Activated CD8-positive, alpha-beta memory T cell treated with anti-CD3 and anti-CD28 coated beads for 4 hours (primary cell): ENCODE results near the gene SUPT3H.

Experiments used
- DNase-seq, 2 donors: peaks; one replicate each; pipeline ENCODE4 v3.0.0-alpha.2; 2020; ENCODE audit warnings: low read depth in 2 of 2

SUPT3H gene

DNA sequence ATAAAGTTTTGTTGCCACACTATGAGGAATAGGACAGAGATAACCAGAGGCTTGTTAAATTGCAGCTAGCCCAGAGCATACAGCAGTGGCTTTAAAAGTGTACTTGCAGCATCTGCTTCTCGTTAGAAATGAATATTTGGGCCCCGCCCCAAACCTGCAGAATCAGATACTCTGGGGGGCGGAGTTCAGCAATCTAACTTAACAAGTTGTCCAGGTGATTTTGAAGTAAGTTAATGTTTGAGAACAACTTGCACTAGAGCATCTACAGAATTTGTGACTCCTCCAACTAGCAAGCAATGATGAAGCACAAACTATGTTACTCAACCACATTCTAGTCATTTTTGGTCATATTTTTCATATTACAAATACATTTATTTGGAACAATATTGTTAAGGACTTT, 10.6 kb upstream of the SUPT3H start:
- DNase-seq, result no peak

- DNase-seq, result no peak
These were observed 9.5 kb upstream of the SUPT3H start for GRCh38 chr6:45387236-45387635.

GRCh38 chr6:45386501-45386900, 8.8 kb upstream of the SUPT3H start:
- DNase-seq, result no peak

GRCh38 chr6:45382391-45382790, 4.7 kb upstream of the SUPT3H start:
- no peak for DNase-seq

DNA sequence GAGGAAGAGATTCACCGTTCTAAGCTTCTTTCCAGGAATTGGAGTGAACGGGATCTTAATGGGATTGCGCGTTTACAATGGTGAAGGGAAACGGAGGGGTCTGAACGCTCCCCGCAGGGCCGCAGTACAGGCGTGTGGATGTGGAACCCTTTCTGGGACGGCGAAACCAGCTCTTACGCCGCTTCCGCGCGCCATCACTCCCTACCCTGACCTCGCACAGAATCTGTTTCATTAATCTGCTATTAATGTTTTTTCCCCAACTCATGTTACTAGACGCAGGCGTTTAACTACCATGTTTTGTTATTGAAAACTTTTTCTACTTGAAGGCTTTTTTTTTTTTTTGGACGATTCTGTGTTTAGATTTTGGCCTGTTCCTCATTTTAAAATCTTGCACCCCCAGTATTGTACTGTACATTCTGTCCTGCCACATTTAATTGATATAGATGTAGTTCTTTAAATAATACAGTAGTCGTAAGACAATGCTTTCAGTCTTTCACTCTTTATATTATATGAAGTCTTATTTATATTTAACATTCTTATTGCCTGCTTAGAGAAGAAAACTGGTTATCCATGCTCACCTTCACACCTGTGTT, 696 bp upstream of the SUPT3H start:
- DNase-seq, result no peak

- peak; percentile 73 to 78 for DNase-seq
These were observed 636 bp downstream of the SUPT3H start for GRCh38 chr6:45377043-45377553.

DNA sequence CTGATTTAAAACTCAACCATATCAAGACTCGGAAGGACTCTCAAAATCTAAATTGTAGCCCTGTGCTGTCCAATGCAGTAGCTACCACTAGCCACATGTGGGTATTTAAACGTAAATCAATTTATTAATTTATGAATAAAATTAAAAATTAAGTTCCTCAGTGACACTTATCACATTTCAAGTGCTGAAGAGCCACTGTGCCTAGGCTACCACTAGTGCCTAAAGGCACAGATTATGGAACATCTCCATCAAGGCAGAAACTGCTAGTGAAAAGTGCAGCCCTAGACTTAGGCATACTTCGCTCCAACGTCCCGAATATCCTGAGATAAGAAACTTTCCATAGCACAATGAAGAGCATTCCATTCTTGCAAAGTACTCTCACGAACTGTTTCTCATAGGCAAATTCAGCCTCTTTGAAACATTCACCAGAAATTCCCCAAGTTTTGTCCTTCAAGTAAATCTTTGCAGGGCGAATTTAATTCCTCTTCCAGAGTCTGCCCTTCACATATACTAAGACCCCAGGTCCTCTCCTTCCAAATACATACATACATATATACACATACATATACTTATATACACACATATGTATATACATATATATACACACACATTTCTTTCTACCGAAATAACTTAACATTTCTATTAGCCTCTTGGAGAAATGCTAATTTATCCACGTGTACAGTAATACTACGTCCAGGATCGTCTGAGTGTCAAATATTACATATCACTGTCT, 1.3 kb downstream of the SUPT3H start:
- no peak for DNase-seq

DNA sequence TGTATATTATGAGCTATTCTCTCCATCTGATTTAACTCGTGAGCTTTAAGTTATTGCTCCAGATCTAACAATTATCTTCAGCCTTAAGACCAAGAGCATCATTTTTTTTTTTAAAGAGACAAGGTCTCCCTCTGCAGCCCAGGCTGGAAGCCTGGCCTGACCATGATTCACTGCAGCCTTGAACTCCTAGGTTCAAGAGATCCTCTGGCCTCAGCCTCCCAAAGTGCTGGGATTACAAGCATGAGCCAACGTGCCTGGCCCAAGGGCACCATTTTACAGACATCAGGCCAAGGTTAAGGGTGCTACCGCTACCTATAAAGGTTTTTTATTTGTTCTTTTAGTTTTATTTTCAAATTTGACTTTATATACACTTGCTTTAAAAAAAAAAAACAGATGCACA, 2.3 kb downstream of the SUPT3H start:
- no peak for DNase-seq

DNA sequence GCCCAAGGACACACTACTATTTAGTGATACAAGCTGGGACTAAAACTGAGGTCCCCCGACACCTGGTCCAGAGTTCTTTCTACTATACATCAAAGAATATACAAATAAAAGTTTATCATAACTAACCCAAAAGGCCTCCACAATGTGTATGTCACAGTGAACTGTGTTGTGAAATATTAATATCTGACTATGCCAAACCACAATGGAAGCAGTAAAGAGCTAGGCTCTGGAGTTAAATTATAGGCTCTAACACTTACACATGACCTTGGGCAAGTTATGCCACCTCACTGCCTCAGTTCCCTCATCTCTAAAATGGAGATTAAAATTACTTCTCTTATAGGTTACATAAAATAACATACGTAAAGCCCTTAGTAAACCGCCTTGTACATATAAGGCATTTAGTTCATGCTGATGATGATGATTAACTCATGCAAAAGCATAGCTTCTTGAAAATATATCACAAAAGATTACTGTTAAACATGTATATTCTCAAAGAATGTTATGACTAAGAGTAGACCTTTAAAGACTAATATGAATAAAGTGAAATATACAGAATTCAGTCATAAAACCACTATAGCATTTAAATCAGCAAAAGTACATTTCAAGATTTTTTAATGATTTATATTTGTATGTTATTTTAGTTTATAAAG, 5.7 kb downstream of the SUPT3H start:
- no peak for DNase-seq

DNA sequence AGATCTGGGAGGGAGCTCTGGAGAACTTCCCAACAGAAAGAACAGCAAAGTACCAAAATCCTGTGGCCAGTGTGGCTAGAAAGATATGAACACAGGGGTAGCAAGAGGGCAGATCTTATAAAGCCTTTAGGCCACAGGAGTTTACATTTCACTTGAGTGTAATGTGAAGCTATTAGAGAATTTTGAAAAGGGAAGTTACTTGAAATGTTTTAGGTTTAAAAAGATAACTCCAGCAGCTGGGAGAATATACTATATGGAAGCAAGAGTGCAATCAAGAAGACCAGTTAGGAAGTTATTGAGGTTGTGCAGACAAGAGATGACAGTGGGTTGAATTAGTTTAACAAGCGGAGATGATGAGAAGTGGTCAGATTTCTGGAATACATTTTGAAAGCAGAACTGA, 7.9 kb downstream of the SUPT3H start:
- no peak for DNase-seq

GRCh38 chr6:45367999-45368398, 9.7 kb downstream of the SUPT3H start:
- no peak for DNase-seq

GRCh38 chr6:45366534-45366933, 11.2 kb downstream of the SUPT3H start:
- DNase-seq, result no peak

DNA sequence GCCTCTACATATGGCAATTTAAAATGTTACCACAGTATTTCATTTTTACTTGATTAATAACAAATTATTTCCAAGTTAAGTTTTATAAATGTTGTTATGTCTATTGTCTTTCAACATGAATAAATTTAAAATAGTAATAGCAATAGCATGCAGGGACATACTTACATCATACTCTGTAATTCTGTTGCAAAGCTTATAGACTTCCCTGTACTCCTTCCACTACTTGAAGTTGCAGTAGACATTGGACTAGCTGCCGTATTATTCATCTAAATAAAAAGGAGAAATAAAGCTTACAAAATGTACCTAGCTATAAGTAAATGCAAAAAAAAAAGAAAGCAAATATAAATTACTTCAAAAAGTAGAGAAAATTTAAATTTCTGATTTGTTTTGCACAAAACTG, 12.7 kb downstream of the SUPT3H start:
- DNase-seq, result no peak

DNA sequence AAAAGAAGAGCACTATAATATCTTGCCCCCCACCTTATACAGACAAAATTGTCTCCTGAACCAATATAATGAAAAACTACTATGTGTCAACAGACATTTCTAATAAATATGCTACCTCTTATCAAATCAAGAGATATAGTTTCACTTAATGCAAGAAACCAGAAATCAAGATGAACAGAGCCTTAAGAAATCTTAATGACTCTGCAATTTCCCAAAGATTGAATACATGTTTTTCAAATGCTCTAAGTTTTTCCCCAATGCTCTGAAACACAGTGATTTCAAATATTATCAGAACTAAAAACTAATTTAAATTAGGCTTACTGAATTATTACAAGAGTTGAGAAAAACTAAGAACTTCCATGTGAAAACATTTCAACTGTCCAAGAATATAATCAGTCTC, 13.3 kb downstream of the SUPT3H start:
- no peak for DNase-seq

GRCh38 chr6:45353654-45354053, 24.1 kb downstream of the SUPT3H start:
- DNase-seq, result no peak

GRCh38 chr6:45351667-45352066, 26.1 kb downstream of the SUPT3H start:
- no peak for DNase-seq

GRCh38 chr6:45351076-45351475, 26.7 kb downstream of the SUPT3H start:
- no peak for DNase-seq

GRCh38 chr6:45350186-45350710, 27.5 kb downstream of the SUPT3H start:
- DNase-seq, result no peak

- DNase-seq, result no peak
These were observed 32.8 kb downstream of the SUPT3H start for GRCh38 chr6:45344900-45345299.

DNA sequence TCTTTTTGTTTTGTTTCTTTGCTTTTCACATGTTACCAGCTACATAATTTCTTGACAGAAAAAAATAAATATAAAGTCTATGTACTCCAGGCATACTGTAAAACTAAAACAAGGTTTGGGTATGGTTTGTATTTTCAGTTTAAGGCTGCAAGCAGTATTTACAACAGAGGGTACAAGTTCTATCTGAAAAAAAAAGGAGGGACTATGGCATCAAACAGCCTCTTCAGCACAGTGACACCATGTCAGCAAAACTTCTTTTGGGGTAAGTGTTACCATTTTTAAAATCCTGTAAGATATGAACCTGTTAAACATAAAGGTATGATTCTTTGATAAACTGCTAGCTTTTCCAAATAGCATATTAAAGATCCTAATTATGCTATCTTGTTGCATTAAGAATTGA, 49.2 kb downstream of the SUPT3H start:
- no peak for DNase-seq

DNA sequence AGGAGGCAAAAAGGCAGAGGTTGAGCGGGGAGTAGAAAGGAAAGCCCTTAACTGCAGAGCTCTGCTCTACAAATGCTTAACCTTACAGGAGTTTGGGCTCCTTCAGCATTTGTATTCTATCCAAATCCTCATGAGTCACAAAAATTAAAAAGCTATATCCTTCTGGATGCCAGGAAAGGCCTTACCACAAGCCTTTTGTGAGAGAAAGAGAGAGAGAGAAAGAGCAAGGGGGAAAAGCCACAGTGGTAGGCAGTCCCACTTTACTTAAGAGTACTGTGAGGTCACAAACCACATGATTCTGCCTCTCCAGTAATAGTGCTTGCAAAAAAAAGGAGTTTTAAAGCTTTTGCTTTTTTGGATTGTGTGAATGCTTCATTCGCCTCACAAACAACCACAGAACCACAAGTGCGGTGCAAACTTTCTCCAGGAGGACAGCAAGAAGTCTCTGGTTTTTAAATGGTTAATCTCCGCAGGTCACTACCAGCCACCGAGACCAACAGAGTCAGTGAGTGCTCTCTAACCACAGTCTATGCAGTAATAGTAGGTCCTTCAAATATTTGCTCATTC, 49.7 kb downstream of the SUPT3H start, which contains the start of gene RUNX2:
Gene RUNX2 (plus strand): TSS at position 375 of the 567 bp plus-strand sequence. CDS start 397 bp downstream, outside the sequence.
- DNase-seq, result no peak

DNA sequence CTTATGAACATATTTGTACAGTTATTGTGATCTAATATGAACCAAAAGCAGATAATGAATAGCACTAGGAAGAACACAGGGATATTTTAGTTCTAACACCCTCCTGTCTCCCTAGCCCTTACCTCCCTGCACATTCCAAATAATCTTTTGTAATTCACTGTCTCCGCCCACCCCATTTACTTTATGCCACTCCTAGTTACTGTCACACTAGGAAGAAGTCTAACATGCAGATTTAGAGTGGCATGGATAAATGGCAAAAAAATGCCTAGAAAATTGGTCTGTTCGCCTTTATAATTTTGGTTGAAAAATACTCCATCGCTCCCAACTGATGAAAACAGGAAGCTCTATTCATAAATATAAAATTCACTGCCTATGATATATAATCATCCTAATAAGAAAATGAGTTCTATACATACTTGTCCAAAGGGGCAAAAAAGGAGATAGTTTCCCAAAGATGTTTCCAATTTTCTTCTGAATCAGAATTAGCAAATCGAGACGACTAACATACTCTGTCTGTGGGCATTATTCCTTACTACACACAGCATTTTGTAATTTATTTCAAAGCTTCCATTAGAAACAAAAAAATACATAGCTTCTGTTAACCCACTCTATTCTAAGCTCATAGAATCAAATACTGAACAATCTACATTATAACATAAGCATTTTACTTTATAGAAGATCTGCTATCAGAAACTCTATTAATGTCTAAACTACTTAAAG, 50.9 kb downstream of the SUPT3H start:
- no peak for DNase-seq
